ENCODE results near the gene PLSCR1.

GRCh38 chr3:146476094-146476740 lies 68.2 kb downstream of the PLSCR1 start:
- TF ChIP-seq CTCF (IDR thresholded peaks at IDR 0.05; ENCODE audit: low read length): no peak
- no peak for TF ChIP-seq EZH2 (IDR thresholded peaks at IDR 0.05; ENCODE audit: borderline replicate concordance, low read length)
